GM18858 (cell line): ENCODE measurements around the gene POU2F3.

Experiments used
- ATAC-seq: cut with Tn5 transposase; IDR thresholded peaks from one replicate; pipeline ENCODE4 v1.9.1; 2021; ENCODE audit not compliant: unreplicated experiment

POU2F3 gene

DNA sequence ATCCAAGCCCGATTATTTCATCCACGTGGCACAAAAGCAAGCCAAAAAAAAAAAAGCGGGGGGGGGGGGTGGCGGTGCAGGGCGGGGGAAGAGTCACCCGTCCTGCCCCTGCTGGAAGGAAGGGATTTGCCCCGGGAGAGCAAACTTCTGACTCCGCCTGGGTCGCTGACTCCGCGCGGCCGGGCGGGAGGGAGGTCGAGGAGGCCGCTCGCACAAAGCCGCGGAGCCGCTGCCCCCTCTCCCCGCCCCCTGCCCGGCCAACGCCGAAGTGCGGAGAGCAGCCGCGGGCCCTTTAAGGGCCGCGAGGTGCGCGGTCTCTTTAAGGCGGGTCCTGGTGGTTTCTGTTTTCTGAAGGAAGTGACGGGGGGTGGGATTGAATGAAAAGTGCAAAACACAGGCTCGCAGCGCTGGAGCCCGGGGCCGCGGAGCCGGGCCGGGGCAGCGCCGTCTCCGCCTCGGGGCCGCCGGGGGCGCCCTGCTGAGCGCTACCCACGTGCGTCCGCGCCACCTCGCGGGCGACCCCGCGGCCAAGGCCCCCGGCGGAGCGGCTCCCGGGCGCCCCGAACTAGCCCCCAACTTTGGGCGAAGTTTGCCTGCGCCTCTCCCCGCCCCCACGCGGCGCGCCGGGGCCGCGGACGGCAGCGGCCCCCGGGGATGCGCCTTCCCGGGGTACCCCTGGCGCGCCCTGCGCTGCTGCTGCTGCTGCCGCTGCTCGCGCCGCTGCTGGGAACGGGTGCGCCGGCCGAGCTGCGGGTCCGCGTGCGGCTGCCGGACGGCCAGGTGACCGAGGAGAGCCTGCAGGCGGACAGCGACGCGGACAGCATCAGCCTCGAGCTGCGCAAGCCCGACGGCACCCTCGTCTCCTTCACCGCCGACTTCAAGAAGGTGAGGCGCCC lies 29.1 kb upstream of the POU2F3 start, which contains the start of gene OAF:
OAF (plus strand) TSS at position 407 of the 896 bp plus-strand sequence; CDS start at position 655, 248 bp downstream.
- ATAC-seq: no peak

DNA sequence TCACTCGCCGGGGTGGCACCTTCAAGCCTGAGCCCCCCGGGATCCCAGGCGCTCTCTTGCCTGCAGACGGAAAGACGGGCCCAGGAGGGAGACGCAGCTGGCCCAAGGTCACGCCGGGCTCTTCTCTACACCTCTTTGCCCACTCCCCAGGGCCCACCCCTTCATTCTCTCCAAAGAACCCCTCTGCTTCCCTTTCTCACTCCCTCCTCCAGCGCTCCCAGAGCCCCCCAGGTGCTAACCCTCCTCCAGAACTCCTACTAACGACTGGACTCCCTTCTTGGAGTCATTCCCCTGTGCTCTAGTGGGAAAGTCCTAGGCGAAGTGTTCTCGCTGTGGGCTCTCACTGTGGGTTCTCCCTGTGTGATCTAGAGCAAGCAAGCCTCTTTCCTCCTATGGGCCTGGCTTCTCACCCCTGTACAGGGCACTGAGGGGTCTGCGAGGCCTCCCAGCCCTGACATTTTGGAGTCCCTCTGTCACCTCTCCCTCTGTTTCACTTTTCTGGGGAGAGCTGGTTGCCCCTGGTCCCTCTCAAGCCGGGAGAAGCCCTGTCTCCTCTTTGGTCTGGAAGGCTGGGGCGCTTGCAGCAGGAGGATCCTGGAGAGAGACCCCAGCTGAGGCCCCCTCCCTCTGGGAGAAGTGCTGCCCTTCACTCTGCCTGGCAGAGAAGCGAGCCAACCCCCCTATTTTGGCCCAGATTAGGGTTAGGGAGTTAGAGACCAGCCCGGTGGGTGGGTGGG lies 28.2 kb upstream of the POU2F3 start:
- no peak for ATAC-seq

DNA sequence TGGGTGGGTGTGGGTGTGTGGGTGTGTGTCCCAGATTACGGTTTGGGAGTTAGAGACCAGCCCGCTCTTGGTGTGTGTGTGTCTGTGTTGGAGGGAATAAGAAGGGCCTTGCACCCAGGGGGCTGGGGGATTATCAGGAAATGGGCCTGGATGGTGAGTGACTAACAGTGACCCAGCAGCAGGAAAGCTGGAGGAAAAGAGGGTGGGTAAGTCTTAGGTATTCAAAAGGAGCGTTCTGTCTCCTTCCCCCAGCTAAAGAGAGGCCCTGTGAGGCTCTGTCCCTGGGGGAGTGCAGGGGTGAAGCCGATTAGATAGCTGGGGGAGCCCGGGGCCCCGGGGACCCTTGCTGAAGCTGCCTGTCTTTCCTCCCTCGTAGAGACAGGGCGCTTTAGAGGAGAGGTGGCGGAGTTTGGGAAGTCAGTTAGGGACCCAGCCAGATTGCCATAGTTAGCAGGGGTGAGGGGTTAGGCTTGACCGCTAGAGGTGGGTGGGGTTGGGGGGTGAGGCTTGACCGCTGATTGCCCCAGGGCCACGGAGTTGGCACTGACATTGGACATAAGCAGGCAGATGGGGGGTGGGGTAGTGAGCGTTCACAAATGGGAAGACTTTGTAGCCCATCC lies 27.6 kb upstream of the POU2F3 start:
- ATAC-seq: no peak

DNA sequence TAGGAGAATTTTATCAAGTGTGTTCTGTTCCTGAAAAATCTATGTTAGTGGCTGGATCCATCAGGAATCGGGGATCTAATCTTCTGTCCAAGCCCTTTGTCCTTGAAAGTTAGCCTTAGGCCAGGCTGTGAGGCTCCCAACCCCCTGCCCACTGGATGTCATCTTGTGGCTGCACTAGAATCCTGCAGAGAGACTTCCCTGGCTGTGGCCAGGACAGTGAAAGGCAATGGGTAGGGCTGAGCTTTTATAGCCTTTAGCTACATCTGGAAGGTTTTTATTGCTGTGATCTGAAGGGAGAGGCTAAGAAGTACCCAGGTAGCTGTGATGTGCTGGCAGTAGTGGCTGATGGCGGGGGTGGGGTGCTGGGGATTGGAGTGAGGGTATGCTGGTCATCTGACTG lies 27.0 kb upstream of the POU2F3 start:
- no peak for ATAC-seq

DNA sequence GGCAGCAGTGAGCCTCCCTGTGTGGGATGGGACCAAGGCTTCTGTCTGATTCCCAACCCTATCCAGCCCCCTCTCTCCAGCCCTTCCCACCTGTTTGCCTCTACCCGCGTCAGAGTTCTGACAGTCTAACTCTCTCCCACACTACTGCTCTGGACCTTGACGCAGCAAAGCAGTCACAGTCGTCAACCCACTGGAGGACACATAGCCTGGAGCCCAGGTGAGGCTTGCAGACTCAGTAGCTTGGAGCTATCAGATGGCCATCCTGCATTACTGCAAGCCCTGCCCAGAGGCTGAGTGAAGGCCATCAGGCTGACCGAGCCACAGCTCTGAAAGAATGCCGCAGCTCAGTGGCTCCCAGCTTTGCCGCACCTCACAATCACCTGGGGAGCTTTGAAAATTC lies 25.4 kb upstream of the POU2F3 start:
- no peak for ATAC-seq

DNA sequence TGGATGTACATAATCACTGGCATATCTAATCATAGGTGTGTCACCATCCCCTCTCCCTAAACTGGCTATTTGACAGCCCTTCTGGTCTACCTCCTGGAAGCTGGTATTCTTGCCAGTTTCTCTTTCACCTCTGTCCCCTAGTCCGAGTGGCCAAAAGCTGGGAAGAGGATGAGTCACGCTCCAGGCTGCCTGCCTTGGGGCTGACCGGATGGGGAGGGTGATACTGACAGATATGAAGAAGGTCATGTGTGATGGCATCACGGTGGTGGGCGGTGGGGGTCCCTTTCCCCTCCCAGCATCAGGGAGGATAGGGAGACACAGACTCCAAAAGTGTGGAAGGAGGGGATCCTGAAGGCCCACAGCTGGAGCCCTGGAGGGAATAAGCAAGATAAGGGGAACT lies 24.3 kb upstream of the POU2F3 start:
- ATAC-seq: no peak

DNA sequence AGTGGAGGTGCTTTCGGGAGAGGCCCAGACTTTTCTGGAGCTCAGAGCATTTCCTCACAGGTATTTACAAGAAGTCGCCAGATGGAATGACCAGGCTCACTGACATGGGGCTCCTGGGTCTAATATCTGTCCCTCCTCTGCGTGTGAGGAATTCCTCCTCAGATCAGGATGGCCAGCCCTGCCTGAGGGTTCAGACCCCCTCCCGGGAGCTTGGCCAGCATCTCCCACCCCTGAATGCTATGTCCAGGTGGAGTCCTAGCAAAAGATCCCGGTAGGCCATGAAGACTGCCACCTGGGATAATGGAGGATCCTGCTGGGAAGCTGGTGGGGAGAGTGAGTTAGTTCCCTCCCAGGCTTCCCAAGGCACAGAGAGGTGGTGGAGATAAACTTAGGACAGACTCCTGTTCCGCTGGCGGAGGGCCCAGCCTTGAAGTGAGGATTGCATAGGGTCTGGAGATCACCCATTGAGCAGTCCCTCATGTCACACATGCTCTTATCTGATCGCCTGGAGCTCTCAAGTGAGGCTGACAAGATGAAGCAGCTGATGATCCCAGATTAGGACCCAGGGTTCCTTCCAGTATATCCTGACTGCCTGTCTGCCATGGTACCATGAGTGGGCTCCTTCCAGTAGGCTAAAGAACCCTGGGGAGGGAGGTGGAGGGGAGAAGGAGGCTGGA lies 23.4 kb upstream of the POU2F3 start:
- no peak for ATAC-seq

DNA sequence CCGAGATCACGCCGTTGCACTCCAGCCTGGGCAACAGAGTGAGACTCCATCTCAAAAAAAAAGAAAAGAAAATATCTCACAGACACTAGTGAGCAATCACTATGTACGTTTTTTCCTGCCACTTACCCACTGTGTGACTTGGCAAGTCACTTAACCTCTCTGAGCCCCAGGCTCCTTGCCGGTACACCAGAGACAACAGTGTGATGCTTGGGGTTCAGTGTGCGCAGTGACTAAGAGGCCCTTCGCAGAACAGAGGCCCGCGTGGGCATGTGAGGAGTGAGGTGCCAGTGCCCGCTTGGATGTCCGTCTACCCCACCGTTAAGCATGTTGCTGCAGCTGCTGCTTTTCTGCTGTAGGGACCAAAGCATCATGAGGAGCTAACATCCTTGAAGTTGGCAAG lies 22.4 kb upstream of the POU2F3 start:
- ATAC-seq: no peak

DNA sequence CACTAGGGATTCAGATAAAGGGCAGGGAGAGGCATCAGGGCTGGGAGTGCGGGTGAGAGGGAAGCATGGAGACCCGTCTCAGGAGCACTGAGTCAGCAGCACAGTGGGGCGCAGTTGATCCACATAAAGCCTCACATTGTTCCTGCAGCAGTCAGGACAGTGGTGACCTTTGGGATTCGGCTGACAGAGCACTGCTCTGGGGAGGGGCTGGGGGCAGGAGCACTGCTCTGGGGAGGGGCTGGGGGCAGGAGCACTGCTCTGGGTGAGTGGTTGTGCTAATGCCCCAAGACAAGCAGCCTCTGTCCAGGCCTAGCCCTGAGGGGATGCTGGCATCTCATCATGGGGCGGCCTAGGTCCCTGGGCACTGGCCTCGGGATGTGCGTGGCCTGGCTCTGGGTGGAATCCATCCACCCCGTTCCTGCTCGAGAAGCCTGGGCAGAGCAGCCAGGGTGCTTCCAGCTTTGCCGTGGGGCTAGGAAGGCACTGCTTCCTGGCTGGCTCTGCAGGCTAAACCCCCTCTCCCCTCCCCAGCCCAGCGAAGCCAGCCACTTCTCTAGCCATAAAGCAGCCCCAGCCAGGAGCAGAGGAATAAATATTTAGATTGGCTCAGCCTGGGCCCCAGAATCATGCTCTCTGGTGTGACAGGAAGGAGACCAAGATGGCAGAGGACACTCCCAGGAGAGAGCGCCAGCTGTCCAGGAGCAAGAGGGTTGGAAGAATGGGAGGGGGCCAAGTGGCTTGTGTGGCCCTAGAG lies 21.8 kb upstream of the POU2F3 start:
- ATAC-seq: no peak

DNA sequence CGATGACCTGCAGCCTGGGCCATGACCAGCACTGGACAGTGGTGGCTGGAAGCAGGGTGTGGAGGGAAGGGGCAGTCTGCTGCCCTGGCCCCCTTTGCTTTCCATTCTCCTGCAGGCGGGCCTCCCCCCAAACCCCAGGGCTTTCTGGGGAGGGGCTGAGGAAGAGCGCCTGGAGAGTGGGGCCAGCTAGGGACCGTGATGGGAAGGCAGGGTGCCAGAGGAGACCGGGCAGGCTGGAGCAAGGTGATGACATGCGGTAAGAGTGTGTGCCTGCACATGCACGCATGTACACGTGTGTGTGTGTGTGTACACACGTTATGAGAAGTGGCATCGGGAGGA lies 21.3 kb upstream of the POU2F3 start:
- ATAC-seq: no peak

DNA sequence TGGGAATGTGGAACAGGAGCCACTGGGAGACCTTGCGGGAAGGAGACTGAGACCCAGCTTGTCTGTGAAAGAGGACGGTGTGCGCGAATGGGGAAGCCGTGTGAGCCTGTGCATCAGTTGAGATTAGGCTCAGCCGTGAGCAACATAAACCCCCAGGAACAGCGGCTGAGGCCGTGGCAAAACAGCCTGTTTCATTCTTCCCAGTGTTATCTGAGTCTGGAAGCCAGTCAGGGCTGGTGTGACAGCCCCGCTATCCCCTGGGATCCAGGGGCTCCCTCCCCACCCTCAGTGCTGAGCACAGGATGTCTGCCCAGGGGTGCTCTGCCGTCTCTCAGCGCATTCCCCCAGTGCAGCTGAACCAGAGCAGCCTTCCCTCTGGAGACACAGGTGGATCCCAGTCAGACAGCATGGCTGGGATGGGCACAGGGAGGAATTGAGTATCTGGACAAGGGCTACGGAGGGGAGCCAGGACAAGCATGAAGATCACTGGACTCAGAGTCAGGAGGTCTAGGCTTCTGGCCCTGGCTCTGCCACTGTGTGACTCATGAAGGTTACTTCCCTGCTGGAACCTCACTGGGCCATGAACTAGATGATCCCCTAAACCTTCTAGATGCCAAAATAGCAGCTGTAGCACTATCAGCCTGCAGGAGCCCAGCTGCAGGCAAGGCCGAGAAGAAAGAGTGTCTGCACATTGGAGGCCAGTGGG lies 20.6 kb upstream of the POU2F3 start:
- no peak for ATAC-seq

DNA sequence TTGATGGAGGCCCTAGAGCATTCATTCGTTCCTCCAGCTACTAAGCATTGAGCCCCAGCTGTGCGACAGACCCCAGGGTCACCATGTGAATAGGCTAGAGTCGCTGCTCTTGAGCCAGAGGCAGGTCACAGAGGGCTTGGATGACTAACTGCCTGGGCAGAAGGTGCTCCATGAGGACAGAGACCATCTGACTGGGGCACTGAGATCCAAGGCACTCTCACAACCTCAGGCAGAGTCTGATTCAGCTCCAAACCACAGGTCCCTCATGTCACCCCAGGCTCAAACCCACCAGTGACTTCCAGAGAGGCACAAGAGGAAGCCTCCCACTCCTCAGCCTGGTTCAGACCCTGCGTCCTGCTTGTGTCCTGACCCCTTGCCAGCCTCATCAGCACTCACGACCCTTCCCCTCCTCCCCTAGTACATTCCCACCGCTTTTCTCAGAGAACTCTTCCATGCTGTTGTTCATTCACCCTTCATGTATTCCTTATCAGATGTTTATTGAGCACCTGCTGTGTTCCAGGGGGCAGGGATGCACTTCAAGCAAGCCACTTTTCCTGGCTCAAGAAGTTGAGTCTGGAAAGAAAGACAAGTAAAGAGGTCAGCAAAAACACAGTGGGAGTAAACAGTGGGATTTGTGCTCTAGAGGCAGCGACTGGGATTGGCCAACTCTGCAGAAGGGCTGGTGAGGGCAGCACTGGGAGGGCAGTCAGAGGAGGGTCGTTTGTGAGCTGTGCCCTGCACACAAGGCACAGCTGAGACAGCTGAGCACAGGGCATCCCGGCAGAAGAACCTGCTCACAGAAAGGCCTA lies 19.8 kb upstream of the POU2F3 start:
- ATAC-seq: no peak

DNA sequence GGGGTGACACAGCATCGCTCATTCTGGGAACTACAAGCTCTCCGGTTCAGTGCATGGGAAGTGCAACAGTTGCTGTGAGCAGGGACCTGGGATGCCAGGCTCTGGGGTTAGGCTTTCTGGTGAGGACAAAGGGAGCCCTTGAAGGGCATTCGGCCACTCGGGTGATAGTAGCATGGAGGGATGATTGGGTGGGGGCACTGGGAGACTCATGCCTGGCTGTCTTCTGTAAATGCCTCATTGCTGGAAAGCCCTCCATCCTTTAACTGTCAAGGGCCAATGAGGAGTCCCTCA lies 19.2 kb upstream of the POU2F3 start:
- no peak for ATAC-seq

DNA sequence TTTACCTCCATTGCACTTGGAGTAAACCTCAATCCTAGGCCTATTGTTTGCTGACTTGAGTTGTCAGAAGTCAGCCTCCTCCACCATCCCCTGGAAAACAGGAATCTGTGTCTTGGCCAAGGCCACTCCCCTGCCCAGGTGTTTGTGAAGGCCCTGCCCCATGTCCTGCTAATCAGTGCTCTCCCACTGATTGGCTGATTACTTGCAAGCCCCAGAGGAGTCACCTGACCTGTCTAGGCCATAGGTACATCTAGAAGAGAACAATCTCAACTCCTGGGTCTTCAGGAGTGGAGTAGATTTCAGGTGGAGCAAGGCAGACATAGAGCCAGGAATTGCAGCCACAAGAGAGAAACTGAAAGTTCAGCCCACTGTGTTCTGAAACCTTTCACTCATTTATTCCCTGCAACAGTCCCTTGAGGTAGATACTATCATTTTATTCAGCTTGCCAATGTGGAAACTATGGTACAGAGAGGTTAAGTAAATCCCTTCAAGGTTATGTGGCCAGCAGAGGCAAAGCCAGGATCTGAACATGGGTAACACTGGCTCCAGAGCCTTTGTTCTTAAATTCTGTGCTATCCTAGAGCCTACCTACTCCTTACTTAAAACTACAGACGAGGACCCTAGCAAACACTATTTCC lies 18.7 kb upstream of the POU2F3 start:
- ATAC-seq: no peak

DNA sequence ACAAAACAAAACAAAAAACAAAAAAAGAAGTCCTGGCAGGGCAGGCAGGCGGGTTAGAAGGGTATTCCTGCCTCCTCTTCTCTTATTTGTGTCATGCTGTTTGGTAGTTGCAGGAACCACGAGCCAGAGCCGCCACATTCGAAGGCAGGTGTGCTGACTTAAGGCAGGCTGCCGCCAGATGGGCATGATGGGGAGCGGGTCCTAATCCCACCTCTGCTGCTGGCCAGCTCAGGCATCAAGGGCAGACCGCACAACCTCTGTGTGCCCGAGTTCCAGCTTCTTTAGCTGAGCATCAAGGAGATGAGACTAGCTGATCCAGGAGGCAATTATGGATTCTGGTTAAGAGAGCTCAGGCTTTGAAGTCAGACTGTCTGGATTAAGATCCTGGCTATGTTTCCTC lies 17.0 kb upstream of the POU2F3 start:
- ATAC-seq: no peak

DNA sequence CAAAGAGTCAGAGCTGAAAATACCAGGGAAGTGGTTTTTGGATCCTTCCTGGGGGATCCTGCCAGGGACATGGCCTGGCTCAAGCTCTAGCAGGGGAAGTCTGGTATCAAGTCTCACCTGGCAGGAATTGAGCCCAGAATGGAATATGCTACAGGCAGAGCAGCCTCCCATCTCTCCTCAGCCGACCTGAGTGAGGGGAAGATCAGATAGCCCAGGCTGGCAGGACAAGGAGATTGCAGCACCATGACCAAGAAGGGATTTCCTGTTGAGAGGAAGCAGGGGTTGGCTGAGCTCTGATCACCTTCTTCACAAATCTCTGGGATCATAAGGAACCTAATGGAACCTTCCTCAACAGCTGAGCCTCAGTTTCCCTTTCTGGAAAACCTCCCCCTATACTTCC lies 16.1 kb upstream of the POU2F3 start:
- ATAC-seq: no peak

DNA sequence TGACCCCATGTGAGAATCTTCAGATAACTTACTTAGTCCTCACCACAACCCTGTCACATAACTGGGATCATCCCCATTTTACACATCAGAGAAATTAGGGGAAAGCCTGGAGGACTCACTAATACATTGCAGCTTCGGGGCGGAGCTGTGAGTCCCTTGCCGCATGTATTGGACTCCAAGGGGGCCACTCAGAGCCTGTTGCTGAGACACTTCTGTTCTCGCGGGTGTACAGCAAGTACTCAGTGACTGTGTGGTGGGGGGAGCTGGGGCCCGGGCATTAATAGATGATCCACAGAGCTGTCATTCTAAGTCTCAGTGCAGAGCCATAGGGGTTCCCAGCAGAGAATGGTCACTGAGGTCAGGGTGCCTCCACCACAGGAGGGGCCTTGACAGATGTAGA lies 15.6 kb upstream of the POU2F3 start:
- ATAC-seq: no peak

DNA sequence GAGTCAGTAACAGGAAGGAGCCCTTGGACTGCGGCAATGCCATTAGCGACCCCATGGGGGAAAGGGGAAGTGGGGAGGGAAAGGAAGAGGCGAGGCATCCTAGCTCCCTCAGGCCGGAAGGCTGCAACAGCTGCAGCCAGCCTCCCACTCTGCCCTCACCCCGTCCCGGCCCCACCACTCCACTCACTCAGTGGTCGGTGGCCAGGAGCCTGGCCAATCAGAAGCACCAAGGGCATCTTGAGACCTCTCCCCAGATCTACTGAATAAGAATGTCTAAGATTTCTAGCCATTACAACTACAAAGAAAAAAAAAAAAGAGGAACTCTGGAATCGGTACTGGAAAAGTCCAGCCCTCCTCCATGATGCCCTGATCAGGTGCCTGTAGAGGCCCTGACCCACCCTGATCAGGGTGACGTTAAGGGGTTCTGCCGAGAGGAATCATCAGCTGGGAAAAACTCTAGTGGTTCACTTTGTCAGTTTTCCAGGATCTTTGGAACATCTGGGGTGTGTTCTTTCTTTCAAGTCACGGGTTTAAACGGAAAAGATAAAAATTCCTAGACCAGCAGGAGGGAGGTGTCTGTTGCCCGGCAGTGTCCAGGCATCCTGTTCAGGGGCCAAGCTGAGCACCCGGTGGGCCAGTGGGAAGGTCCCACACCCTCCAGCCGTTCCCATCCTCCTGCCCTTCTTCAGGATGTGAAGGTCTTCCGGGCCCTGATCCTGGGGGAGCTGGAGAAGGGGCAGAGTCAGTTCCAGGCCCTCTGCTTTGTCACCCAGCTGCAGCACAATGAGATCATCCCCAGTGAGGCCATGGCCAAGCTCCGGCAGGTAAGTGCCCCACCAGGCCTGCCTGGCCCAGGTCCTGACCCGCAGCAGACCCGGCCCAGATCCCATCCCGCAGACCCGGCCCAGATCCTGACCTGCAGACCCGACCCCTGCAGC lies 14.7 kb upstream of the POU2F3 start:
- ATAC-seq: no peak
